Activated gamma-delta T cell treated with anti-CD3 and anti-CD28 coated beads, Interleukin-2, amount 50 U/mL, for 16 hours (primary cell): Measurements from ENCODE around the gene PRKCZ.

ENCODE experiments used
- DNase-seq: peaks from one replicate; pipeline ENCODE4 v3.0.0-alpha.2; 2020; ENCODE audit warnings: low read depth

PRKCZ gene

GRCh38 chr1:2049718-2050431 is at the start of gene PRKCZ:
TSS of gene PRKCZ (plus strand) at chr1:2050411. CDS start at chr1:2050631, 220 bp downstream.
- peak; percentile 93 for DNase-seq

- DNase-seq, result no peak
Measured at GRCh38 chr1:2000432-2000831, 49.8 kb upstream of the PRKCZ start.

DNA sequence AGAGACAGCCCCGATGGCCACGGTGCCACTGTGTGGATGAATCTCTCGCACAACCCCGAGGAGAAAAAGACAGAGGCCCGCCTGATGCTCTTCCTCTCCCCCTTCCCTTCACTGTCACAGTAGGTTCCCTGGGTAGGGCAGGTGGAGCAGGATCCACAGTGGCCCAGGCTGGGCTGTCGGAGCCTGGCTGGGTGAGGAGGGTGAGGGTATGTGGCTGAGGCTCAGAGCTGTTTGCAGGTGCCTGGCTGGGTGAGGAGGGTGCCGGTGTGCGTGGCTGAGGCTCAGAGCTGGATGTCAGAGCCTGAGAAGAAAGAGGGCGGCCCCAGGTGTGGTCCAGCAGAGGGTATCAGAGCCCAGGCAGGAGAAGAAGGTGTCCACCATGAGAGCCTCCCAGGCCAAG is 49.4 kb upstream of the PRKCZ start:
- no peak for DNase-seq

DNA sequence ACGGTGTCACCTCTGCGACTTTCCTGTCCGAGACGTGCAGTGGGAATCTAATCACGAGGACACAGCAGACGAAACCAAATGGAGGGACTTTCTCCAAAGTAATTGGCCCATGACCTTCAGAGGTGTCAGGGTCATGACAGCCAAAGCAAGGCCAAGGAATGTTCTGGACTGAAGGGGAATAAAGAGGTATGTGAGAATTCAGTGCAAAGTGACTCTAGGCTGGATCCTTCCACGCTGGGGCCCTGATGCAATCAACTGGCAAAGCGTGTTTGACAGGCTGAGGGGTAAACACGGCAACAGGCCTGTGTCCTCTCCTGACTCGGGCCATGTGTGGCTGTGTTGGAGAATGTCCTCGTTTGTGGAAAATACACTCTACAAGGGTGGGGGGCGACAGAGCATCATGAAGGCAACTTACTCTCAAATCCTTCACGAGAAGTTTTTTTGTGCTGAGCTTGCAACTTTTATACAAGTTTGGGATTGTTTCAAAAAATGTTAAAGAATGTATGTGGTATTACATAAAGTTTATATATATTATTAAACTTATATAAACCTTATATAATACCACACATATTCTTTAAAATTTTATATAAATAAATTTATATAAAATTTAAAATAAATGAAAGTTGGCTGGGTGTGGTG is 48.3 kb upstream of the PRKCZ start:
- no peak for DNase-seq

- DNase-seq, result no peak
Measured at GRCh38 chr1:2003541-2004131, 46.6 kb upstream of the PRKCZ start, which contains the start of gene CFAP74. TSS of gene CFAP74 (minus strand) at chr1:2003786. CDS start at chr1:1990956, 12,830 bp downstream.

DNA sequence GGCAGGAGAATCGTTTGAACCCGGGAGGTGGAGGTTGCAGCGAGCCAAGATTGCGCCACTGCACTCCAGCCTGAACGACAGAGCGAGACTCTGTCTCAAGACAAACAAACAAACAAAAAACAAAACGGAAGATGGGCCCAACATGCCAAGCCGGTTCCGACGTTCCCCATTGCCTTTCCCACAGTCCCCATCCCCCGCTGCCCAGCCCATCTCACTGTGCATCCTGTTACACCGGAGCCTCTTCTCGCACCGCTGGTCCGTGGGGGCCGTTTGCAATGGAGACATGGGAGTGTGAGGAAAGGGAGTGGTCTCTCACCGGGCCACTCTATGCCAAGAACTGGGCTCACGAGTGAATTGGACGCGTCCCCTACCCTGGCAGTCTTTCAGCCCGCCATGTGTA is 45.4 kb upstream of the PRKCZ start:
- no peak for DNase-seq

DNA sequence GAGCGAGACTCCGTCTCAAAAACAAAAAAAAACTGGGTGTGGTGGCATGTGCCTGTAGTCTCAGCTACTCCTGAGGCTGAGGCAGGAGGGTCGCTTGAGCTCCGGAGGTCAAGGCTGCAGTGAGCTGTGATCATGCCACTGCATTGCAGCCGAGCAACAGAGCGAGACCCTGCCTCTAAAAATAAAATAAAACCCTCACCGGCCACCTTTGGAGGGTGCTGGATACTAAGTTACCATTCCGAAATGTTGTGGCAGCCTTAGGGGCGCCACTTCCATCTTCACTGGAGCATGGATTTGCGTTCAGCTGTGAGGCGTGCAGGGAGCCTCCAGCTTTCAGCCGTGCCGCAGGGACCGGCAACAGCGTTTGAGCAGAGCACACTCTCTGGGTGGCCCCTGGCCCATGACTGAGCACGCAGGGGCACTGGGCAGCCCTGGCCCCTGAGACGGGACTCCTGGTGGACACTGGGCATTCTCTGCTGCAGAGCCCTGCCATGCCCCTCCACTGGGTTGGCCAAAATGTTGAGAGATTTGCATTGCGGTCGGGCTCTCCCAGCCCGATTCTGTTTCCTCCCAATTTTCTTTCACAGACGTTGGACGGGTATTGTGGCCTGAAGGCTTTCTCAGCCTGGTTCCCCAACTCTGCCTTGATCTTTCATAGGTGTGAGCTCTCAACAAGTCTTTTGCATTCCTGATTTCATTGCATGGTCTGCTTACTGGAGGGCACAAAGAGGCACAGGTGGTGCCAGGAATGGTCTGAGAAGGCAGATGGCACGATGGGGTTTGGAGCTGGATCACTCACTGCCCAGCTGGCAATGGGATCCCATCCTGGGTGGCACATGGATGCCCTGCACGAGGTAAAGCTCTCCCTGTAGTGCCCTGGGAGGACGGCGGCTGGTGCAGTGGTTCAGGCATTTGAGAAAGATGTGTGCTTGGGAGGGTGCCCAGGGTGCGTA is 40.8 kb upstream of the PRKCZ start:
- no peak for DNase-seq

DNA sequence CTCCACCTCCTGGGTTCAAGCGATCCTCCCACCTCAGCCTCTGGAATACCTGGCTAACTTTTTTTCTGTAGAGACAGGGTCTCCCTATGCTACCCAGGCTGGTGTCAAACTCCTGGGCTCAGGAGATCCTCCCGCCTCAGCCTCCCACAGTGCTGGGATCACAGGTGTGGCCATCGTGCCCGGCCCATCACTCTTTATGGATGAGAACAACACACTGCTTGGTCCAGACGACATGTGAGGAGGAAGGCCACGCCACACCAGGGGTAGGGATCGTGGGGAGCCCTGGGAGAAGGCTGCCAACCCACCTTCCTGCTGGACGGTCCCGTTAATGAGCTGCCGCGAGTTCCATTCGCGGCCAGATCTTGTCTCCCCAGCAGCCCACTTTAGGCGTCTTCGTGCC is 36.0 kb upstream of the PRKCZ start:
- DNase-seq, result no peak

DNA sequence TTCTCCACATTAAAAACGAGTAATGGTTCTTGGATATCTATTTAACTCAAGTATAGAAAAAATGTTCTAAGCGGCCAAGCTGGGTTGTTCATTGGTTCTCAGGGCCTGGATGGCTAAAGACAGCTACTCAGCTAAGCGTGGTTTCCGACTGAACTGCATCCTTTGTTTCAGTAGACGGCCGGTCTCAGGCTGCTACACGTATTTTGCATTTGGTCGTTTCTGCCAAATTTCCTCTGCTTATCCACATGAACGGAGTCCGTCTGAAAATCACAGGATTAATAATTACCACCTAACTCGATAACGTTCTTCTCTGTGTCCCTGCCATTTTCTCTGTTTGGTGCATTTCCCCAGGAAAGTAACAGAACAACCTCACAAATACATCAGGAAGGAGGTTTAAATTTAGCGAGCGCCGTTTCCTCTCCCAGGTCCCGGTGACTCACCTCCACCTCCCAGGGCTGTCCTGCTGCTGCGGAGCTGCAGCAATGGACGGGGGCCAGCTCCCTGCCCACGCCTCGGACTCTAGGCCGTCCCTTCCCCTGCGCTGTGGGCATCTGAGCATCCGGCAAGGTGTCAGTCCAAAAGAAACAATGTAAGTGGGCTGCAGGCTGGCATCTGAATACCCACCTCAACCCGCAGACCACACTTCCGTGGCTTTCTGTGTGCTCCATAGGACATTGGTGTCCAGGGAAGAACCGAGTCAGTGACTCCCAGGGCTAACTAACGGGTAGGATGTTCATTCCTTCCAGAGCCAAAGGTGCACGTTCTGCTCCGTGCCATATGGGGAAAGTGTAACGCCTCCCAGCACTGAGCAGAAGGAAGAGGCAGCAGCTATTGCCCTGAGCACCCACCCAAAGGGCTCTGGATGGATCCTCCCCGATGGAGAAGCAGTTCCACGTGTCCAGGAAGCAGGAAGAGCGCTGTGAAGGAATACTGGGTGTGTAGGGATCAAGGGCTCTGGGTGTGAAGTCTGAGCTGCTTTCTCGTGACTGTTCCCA is 35.2 kb upstream of the PRKCZ start:
- DNase-seq, result no peak

GRCh38 chr1:2016123-2016522 is 34.1 kb upstream of the PRKCZ start:
- DNase-seq, result no peak

GRCh38 chr1:2018217-2019171 is 31.7 kb upstream of the PRKCZ start:
- DNase-seq, result no peak

GRCh38 chr1:2019172-2019543 is 31.1 kb upstream of the PRKCZ start, which contains the start of gene GABRD:
TSS of gene GABRD (plus strand) at chr1:2019345. CDS start at chr1:2019424, 79 bp downstream.
- DNase-seq, result no peak

DNA sequence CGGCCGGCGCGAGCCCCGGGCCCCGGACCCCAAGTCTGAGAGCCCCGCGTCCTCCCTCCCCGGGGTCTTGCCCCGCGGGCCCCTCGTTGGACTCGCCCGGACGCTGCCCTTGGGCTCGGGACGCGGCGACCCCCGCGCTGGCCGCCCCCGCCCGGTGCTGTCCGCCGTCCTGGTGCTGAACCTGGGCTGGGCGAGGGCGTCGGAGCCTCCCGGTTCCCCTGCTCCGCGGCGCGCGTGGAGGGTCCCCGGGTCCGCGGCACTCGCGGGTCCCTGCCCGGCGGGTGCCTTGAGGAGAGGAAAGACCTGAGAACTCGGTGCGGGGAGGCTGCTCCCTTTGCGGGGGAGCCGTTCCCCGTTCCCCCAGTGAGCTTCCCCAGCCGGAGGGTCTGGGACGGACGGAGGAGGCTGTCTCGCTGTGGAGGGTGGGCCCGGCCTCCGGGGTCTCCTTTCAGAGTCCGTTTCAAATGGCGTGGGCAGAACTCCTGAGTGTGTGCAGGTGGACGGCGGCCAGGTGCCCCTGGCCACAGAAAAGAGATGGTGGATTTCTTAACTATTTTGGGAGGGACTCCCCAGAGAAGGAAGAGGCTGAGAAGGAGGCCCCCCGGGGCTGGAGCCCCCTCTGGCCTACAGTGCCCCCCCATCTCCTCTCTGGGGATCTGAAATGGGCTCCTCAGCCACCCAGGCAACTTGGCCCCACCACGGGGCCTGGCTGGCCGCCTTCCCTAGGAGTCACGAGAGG is 30.5 kb upstream of the PRKCZ start:
- DNase-seq, result no peak

DNA sequence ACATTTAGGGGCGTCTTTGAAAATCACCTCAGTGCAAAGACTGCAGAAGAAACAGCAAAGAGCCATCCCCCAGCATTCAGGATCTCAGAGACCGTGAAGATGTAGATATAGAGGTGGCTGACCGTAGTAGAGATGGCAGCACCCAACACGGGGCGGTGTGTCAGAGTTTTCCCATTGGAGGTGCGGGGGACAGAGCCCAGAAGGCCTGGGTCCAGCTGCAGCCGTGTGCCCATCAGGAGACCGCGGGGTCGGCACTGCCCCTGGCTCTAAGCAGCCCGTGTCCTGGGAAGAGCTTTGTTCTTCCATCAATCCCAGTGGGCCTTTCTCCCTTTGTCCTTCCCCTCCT is 29.9 kb upstream of the PRKCZ start:
- DNase-seq, result no peak

DNA sequence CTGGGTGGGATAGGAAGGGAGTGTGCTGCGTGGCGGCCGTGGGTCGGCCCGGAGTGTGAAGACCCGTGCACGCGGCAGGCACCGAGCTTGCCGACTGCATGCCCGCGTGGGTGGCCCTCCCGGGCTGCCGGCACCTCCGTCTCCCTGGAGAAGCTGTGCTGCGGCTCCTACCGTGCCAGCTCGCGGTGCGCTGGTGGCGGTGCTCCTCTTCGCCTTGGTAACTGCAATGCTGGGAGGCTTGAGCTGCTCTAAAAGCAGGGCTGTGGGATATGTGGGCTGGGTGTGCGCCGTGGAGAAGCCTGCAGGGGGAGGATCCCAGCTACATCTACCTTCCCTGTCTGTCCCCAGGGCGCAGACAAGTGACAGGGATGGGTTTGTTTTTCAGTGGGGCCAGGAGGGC is 28.7 kb upstream of the PRKCZ start:
- DNase-seq, result no peak

GRCh38 chr1:2022063-2022770 is 28.0 kb upstream of the PRKCZ start:
- no peak for DNase-seq

GRCh38 chr1:2023187-2023586 is 27.0 kb upstream of the PRKCZ start:
- no peak for DNase-seq

- DNase-seq, result no peak
Measured at GRCh38 chr1:2024451-2024850, 25.8 kb upstream of the PRKCZ start.

DNA sequence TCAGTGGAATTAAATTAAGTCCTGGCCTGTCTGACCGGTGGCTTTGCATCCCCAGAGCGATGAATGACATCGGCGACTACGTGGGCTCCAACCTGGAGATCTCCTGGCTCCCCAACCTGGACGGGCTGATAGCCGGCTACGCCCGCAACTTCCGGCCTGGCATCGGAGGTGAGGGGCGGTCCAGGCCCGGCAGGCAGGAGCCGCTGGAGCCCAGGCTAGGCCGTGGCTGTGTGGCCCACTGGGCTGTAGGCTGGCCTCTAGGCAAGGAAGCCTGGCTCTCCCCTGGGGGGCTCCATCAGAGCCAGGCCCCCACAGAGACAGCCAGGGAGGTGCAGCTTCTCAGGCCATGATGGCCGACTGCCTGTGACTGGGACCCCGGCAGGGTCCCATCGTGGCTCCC is 25.3 kb upstream of the PRKCZ start:
- DNase-seq, result no peak
